H1 (cell line): ENCODE results near the gene PRKD1. TPM values are rescaled to one million over a fixed set of nuclear protein-coding genes. Genes with fewer than 3 reads are reported as not detected.

ENCODE experiments used
- CTCF ChIA-PET: fragments of 300-600 bp; sonication (Branson Sonifier 250); formaldehyde crosslinking; loops from one replicate; lab custom pipeline; 2021; ENCODE audit not compliant: partially characterized antibody; lab: Charles Lee
- POLR2A ChIA-PET: fragments of 300-600 bp; sonication (Branson Sonifier 250); formaldehyde crosslinking; loops from one replicate; lab custom pipeline; 2021; ENCODE audit warnings: inconsistent platforms; ENCODE audit not compliant: partially characterized antibody; lab: Charles Lee
- DNase-seq, 2 experiments: peaks; one replicate each; pipeline versions ENCODE4 v3.0.0 to v3.0.0-alpha.2; 2010 to 2022; ENCODE audit warnings: low spot score in 2 of 2, low read depth in 1 of 2, mixed read lengths in 1 of 2
- FAIRE-seq: peaks from 2 replicates; lab custom pipeline; 2011; peaks lifted over from hg19 to GRCh38; lab: Jason Lieb, UNC
- H2AFZ ChIP-seq: 2 replicates; pipeline ENCODE4 v1.8.1; 2012; ENCODE audit warnings: low read length, inconsistent platforms
- H2AK5ac ChIP-seq: 2 replicates; pipeline ENCODE4 v1.6.1; 2013; ENCODE audit warnings: low read depth, low read length
- H2BK120ac ChIP-seq: replicated peaks from 2 replicates; pipeline ENCODE3; 2013; ENCODE audit warnings: low read depth, low read length, inconsistent platforms
- H2BK12ac ChIP-seq: 2 replicates; pipeline ENCODE4 v1.6.1; 2013; ENCODE audit warnings: low read depth, low read length
- H2BK15ac ChIP-seq: 2 replicates; pipeline ENCODE4 v1.6.1; 2013; ENCODE audit warnings: low read length
- H2BK20ac ChIP-seq: 2 replicates; pipeline ENCODE4 v1.6.1; 2013; ENCODE audit warnings: low read length
- H2BK5ac ChIP-seq: 2 replicates; pipeline ENCODE4 v1.6.1; 2013; ENCODE audit warnings: low read depth, low read length
- H3K14ac ChIP-seq: 2 replicates; pipeline ENCODE4 v1.6.1; 2013; ENCODE audit warnings: inconsistent platforms; ENCODE audit not compliant: insufficient read length
- H3K18ac ChIP-seq: 2 replicates; pipeline ENCODE4 v1.6.1; 2013; ENCODE audit warnings: low read length; ENCODE audit errors: extremely low read depth
- H3K23ac ChIP-seq: 2 replicates; pipeline ENCODE4 v1.6.1; 2013; ENCODE audit warnings: inconsistent platforms; ENCODE audit not compliant: insufficient read length
- H3K23me2 ChIP-seq: 2 replicates; pipeline ENCODE4 v1.6.1; 2013; ENCODE audit warnings: low read depth, low read length
- H3K27ac ChIP-seq: 2 replicates; pipeline ENCODE4 v1.6.1; 2011; ENCODE audit warnings: low read depth, low read length, inconsistent platforms
- H3K27me3 ChIP-seq, 4 experiments: replicated peaks in 1 of 4; 1 replicate in 1 of 4; 2 replicates in 3 of 4; pipeline versions ENCODE4 v1.6.1 to v1.8.1; 2011 to 2013; ENCODE audit warnings: low read length in 3 of 4, mild to moderate bottlenecking in 3 of 4, inconsistent platforms in 2 of 4, mixed read lengths in 2 of 4, moderate library complexity in 1 of 4; ENCODE audit not compliant: control insufficient read depth in 3 of 4, insufficient read depth in 3 of 4; ENCODE audit errors: extremely low read depth in 1 of 4
- H3K36me3 ChIP-seq, 4 experiments: 2 replicates each; pipeline versions ENCODE4 v1.6.1 to v1.8.1; 2011 to 2013; ENCODE audit warnings: mild to moderate bottlenecking in 4 of 4, low read length in 3 of 4, moderate library complexity in 2 of 4, control low read depth in 1 of 4, inconsistent platforms in 1 of 4; ENCODE audit not compliant: insufficient read depth in 4 of 4, control insufficient read depth in 2 of 4
- H3K4ac ChIP-seq: replicated peaks from 2 replicates; pipeline ENCODE3; 2013; ENCODE audit warnings: low read length, low read depth, mixed read lengths, inconsistent platforms; ENCODE audit not compliant: insufficient read length
- H3K4me1 ChIP-seq, 4 experiments: replicated peaks in 1 of 4; 1 replicate in 1 of 4; 2 replicates in 3 of 4; pipeline versions ENCODE4 v1.6.1 to v1.8.1; 2011 to 2013; ENCODE audit warnings: low read length in 3 of 4, inconsistent platforms in 2 of 4, mixed read lengths in 1 of 4; ENCODE audit not compliant: insufficient read depth in 4 of 4, control insufficient read depth in 3 of 4
- H3K4me2 ChIP-seq, 2 experiments: 2 replicates each; pipeline versions ENCODE4 v1.6.1 to v1.8.1; 2011 to 2013; ENCODE audit warnings: low read depth in 2 of 2, low read length in 2 of 2, control low read depth in 1 of 2, inconsistent platforms in 1 of 2, mild to moderate bottlenecking in 1 of 2; ENCODE audit not compliant: insufficient read depth in 1 of 2
- H3K4me3 ChIP-seq, 4 experiments: fragments of 200-600, 300-600 bp in 1 of 4; sonication (generic), shearing (Covaris generic), sonication (Bioruptor Twin) in 1 of 4; 2 replicates each; pipeline versions ENCODE4 v1.5.1 to v1.8.1; 2011 to 2016; ENCODE audit warnings: low read length in 4 of 4, low read depth in 3 of 4, control low read depth in 2 of 4, inconsistent platforms in 2 of 4, mild to moderate bottlenecking in 2 of 4, mixed read lengths in 1 of 4, moderate library complexity in 1 of 4; ENCODE audit not compliant: insufficient read depth in 2 of 4; ENCODE audit errors: extremely low read depth in 1 of 4
- H3K56ac ChIP-seq: replicated peaks from 2 replicates; pipeline ENCODE3; 2013; ENCODE audit warnings: low read depth, mild to moderate bottlenecking, mixed read lengths, low read length, inconsistent platforms; ENCODE audit not compliant: insufficient read length
- H3K79me1 ChIP-seq: 2 replicates; pipeline ENCODE4 v1.6.1; 2013; ENCODE audit warnings: low read depth, low read length, control low read depth
- H3K79me2 ChIP-seq, 2 experiments: 2 replicates each; pipeline versions ENCODE4 v1.6.1 to v1.8.1; 2012 to 2013; ENCODE audit warnings: low read length in 2 of 2, mild to moderate bottlenecking in 2 of 2, inconsistent platforms in 1 of 2; ENCODE audit not compliant: insufficient read depth in 2 of 2, control insufficient read depth in 1 of 2
- H3K9ac ChIP-seq, 4 experiments: replicated peaks in 1 of 4; 1 replicate in 1 of 4; 2 replicates in 3 of 4; pipeline versions ENCODE4 v1.6.1 to v1.8.1; 2011 to 2013; ENCODE audit warnings: low read depth in 3 of 4, low read length in 3 of 4, control low read depth in 2 of 4, mild to moderate bottlenecking in 2 of 4, moderate library complexity in 2 of 4, inconsistent platforms in 1 of 4; ENCODE audit errors: extremely low read depth in 1 of 4
- H3K9me3 ChIP-seq, 2 experiments: 2 replicates each; pipeline versions ENCODE4 v1.6.1 to v1.8.1; 2012 to 2013; ENCODE audit warnings: mild to moderate bottlenecking in 2 of 2, moderate library complexity in 2 of 2, control low read depth in 1 of 2, inconsistent platforms in 1 of 2, low read depth in 1 of 2, low read length in 1 of 2, mixed read lengths in 1 of 2; ENCODE audit not compliant: insufficient read depth in 2 of 2
- H4K20me1 ChIP-seq, 2 experiments: replicated peaks in 1 of 2; 2 replicates each; pipeline versions ENCODE3 to v1.8.1; 2011 to 2013; ENCODE audit warnings: inconsistent platforms in 2 of 2, low read length in 2 of 2, mild to moderate bottlenecking in 1 of 2; ENCODE audit not compliant: insufficient read depth in 2 of 2, control insufficient read depth in 1 of 2
- H4K5ac ChIP-seq: 2 replicates; pipeline ENCODE4 v1.6.1; 2013; ENCODE audit warnings: low read length, low read depth, mixed read lengths, inconsistent platforms; ENCODE audit not compliant: insufficient read length
- H4K8ac ChIP-seq: 2 replicates; pipeline ENCODE4 v1.8.0; 2013; ENCODE audit warnings: mild to moderate bottlenecking, moderate library complexity, low read length, inconsistent platforms; ENCODE audit not compliant: insufficient read depth; ENCODE audit errors: extremely low read depth
- H4K91ac ChIP-seq: replicated peaks from 2 replicates; pipeline ENCODE3; 2013; ENCODE audit warnings: low read length, mixed read lengths, inconsistent platforms; ENCODE audit not compliant: insufficient read length
- BCL11A ChIP-seq, 2 experiments: IDR thresholded peaks; one replicate each; pipeline ENCODE4 v1.6.1; 2011; ENCODE audit warnings: low read depth in 2 of 2, low read length in 2 of 2, mild to moderate bottlenecking in 2 of 2
- CEBPB ChIP-seq: IDR thresholded peaks from 2 replicates; pipeline ENCODE4 v1.6.1; 2012; ENCODE audit warnings: low read depth, low read length
- EGR1 ChIP-seq: IDR thresholded peaks from 2 replicates; pipeline ENCODE4 v1.6.1; 2011; ENCODE audit warnings: low read depth, low read length, borderline replicate concordance
- EZH2 ChIP-seq: fragments of 200-600 bp; sonication (generic); IDR thresholded peaks from 2 replicates; pipeline ENCODE4 v1.7.1; 2012; ENCODE audit warnings: low read depth, mild to moderate bottlenecking, moderate library complexity, low read length, inconsistent platforms; ENCODE audit not compliant: severe bottlenecking
- HDAC6 ChIP-seq: IDR thresholded peaks from one replicate; pipeline ENCODE4 v1.7.1; 2012; ENCODE audit warnings: low read depth, mild to moderate bottlenecking, inconsistent platforms, low read length, moderate library complexity
- JUN ChIP-seq: IDR thresholded peaks from 2 replicates; pipeline ENCODE4 v1.6.1; 2011; ENCODE audit warnings: low read depth, mild to moderate bottlenecking, improper control_type of control experiment, low read length
- NANOG ChIP-seq: IDR thresholded peaks from 2 replicates; pipeline ENCODE4 v1.6.1; 2011; ENCODE audit warnings: low read length, low read depth, mild to moderate bottlenecking, inconsistent platforms; ENCODE audit not compliant: insufficient read depth, poor library complexity, severe bottlenecking
- RAD21 ChIP-seq, 2 experiments: IDR thresholded peaks in 1 of 2; conservative IDR thresholded peaks in 1 of 2; 2 replicates each; pipeline ENCODE4 v1.6.1; 2011; ENCODE audit warnings: low read depth in 2 of 2, low read length in 2 of 2, improper control_type of control experiment in 1 of 2, inconsistent platforms in 1 of 2, mild to moderate bottlenecking in 1 of 2, moderate library complexity in 1 of 2
- RNF2 ChIP-seq: fragments of 200-900, 300-1000 bp; sonication (generic); IDR thresholded peaks from 2 replicates; pipeline ENCODE4 v1.7.1; 2016; ENCODE audit warnings: borderline replicate concordance, low read depth, mild to moderate bottlenecking, antibody characterized with exemption, low read length; ENCODE audit not compliant: poor library complexity, severe bottlenecking; ENCODE audit errors: missing control alignments
- SAP30 ChIP-seq: fragments of 300-600 bp; sonication (generic); IDR thresholded peaks from 2 replicates; pipeline ENCODE4 v1.7.1; 2012; ENCODE audit warnings: low read length, moderate library complexity, mild to moderate bottlenecking, inconsistent platforms; ENCODE audit not compliant: insufficient read depth, insufficient replicate concordance
- whole genome bisulfite sequencing, 2 experiments: shearing (Covaris generic) in 1 of 2; methylation state at CpG; one replicate each; pipeline versions ENCODE4 v1.1.6 to v1.1.7; 2013 to 2015; ENCODE audit warnings: low lambda C conversion rate in 2 of 2, mixed read lengths in 2 of 2, inconsistent platforms in 1 of 2, low coverage in 1 of 2, missing lambda C conversion rate in 1 of 2; ENCODE audit not compliant: insufficient replicate concordance in 2 of 2, insufficient coverage in 1 of 2, insufficient read length in 1 of 2; ENCODE audit errors: extremely low coverage in 1 of 2, missing lambda C conversion rate in 1 of 2; 5-methylcytosine and 5-hydroxymethylcytosine counted together
- polyA plus RNA-seq, 7 experiments: library from polyadenylated mRNA; depleted of rRNA in 3 of 7; stranded (reverse) in 5 of 7; unstranded in 2 of 7; fragments of >200 nt in 5 of 7; fragments of 200-250 nt in 2 of 7; gene quantifications; 1 replicate in 5 of 7; 2 replicates in 1 of 7; 4 replicates in 1 of 7; pipeline versions ENCODE4 v1.2.1 to v1.2.3, GENCODE V29; 2011 to 2013; ENCODE audit warnings: missing spikeins in 2 of 7, mixed read lengths in 2 of 7
- total RNA-seq: library from RNA; stranded (reverse); fragmentation: NEBNext Ultra II Directional; extraction: Animal tissue kit (Norgen Biotek cat#: 25700); gene quantifications from 2 replicates; pipeline ENCODE4 v1.2.1, GENCODE V29; 2021

Gene PRKD1
- total and polyA plus RNA-seq, 2 of the 8 experiments (the other 6 are each of a cell fraction or from before 2014, with no cell fraction given) = 3.6 to 6.8 TPM

DNA sequence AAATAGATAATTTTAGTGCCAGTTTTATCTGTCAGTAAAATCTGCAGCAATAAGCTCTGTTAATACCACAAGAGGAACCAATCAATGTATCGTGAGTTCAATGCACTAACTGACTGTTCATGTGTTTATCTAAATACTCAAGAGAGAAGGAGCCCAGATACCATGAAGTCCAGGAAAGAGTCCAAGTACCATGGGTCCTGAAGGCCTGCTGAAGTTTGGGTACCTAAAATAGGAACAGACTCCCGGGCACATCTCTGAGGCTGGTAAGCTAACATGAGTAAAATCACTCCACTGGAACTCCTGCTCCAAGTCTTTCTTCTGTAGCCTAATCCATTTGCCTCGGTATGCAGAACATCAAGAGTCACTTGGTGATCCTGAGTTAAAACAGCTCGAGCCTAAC lies 71.1 kb downstream of the PRKD1 start:
- Histone ChIP-seq H4K8ac (no peak overlapping the region), H3K9me3 (peaks cover 6 to 10% of the 10 kb centered on the region in 2 experiments; a peak in 1 of 4 replicates), H3K36me3 (peaks cover 0 to 4% (median 0%) of the 10 kb centered on the region in 4 experiments; a peak in 1 of 8 replicates), H3K79me2 (no peaks in the 10 kb centered on the region), H4K20me1 (no peaks in the 10 kb centered on the region), H2BK5ac (no peak overlapping the region), H2BK15ac (no peak overlapping the region), H3K14ac (no peak overlapping the region), H4K91ac (no peak overlapping the region), H3K18ac (no peak overlapping the region), H3K4ac (no peak overlapping the region), H3K27me3 (no peaks in the 10 kb centered on the region), H2BK20ac (no peak overlapping the region), H3K79me1 (no peaks in the 10 kb centered on the region), H2AFZ (no peak overlapping the region), H3K9ac (no peak overlapping the region), H2BK120ac (no peak overlapping the region), H3K23ac (no peak overlapping the region), H4K5ac (no peak overlapping the region), H3K4me1 (no peaks in the 10 kb centered on the region), H3K4me3 (no peak overlapping the region), H3K4me2 (no peak overlapping the region), H3K27ac (no peak overlapping the region), H2BK12ac (no peak overlapping the region), H2AK5ac (no peak overlapping the region), H3K23me2 (no peaks in the 10 kb centered on the region), H3K56ac (no peak overlapping the region)
- POLR2A ChIA-PET = no interaction called here
- 84% methylated on average over 4 of the region's 4 CpGs; no CpG with 5 or more reads in 1 of the 2 experiments for WGBS, 2 experiments
- TF ChIP-seq NANOG (no peak), SAP30 (no peak), EZH2 (no peak), EGR1 (no peak), RAD21 (IDR thresholded peaks at IDR 0.05 in 1 of 2, conservative IDR thresholded peaks at IDR 0.05 in 1 of 2; ENCODE audit: low read depth in 2 of 2, low read length in 2 of 2) (no peak), JUN (no peak), HDAC6 (no peak), BCL11A (IDR thresholded peaks at IDR 0.05; ENCODE audit: low read depth in 2 of 2, low read length in 2 of 2) (no peak), RNF2 (no peak), CEBPB (no peak)
- no peak for DNase-seq
- FAIRE-seq = no peak
- CTCF ChIA-PET = no interaction called here
